ENCODE measurements around the gene DYRK1A.

GRCh38 chr21:37516998-37517397 lies 150.4 kb downstream of the DYRK1A start:
- TF ChIP-seq CTCF (optimal IDR thresholded peaks at IDR 0.05 in 1 of 3, IDR thresholded peaks at IDR 0.05 in 1 of 3, conservative IDR thresholded peaks at IDR 0.05 in 1 of 3; ENCODE audit: extremely low read depth in 1 of 3, insufficient read depth in 2 of 3, low read length in 3 of 3), result no peak
- TF ChIP-seq EZH2 (IDR thresholded peaks at IDR 0.05; ENCODE audit: low read length), result no peak
